ENCODE measurements around the gene NSF.
"Not testable (repeated sequence)": the region's sequence is repeated elsewhere in the genome, so short reads cannot be mapped to it uniquely, and the experiment has no call there.

DNA sequence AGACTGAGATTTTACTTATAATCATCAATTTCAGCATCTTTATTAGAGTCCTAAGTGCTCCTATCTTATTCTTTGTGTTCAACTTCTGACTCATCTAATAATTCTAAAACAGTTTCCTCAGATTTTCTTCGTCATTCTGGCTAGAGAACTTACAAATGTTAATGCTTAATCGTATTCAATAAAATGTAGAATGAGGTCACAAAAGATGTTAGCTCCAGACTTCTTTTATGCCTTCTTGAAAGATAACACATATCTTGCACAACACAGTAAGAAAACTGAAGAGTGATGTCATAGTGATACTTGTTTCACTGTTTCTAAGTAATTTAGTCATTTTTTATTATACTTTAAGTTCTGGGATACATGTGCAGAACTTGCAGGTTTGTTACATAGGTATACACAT is 93.2 kb downstream of the NSF start:
- TF ChIP-seq, protein P1, sequence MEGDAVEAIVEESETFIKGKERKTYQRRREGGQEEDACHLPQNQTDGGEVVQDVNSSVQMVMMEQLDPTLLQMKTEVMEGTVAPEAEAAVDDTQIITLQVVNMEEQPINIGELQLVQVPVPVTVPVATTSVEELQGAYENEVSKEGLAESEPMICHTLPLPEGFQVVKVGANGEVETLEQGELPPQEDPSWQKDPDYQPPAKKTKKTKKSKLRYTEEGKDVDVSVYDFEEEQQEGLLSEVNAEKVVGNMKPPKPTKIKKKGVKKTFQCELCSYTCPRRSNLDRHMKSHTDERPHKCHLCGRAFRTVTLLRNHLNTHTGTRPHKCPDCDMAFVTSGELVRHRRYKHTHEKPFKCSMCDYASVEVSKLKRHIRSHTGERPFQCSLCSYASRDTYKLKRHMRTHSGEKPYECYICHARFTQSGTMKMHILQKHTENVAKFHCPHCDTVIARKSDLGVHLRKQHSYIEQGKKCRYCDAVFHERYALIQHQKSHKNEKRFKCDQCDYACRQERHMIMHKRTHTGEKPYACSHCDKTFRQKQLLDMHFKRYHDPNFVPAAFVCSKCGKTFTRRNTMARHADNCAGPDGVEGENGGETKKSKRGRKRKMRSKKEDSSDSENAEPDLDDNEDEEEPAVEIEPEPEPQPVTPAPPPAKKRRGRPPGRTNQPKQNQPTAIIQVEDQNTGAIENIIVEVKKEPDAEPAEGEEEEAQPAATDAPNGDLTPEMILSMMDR (IDR thresholded peaks at IDR 0.05) = not testable (repeated sequence)
- TF ChIP-seq POLR2A (IDR thresholded peaks at IDR 0.05) = not testable (repeated sequence)
